Progenitor cell of endocrine pancreas (in vitro differentiated cells): ENCODE data around the gene IL21R. TPM values are rescaled to one million over a fixed set of nuclear protein-coding genes. Genes with fewer than 3 reads are reported as not detected.

Source experiments
- DNase-seq: peaks from one replicate; pipeline ENCODE4 v3.0.0; 2021; ENCODE audit warnings: low spot score; ENCODE audit not compliant: unreplicated experiment
- H3K27ac Mint-ChIP-seq: 2 replicates; pipeline ENCODE4 v1.8.0; 2021; ENCODE audit warnings: mild to moderate bottlenecking, moderate library complexity, mixed read lengths
- H3K27me3 Mint-ChIP-seq: 2 replicates; pipeline ENCODE4 v1.8.0; 2021; ENCODE audit warnings: mixed read lengths
- H3K36me3 Mint-ChIP-seq: 2 replicates; pipeline ENCODE4 v1.8.0; 2022; ENCODE audit warnings: mixed read lengths; ENCODE audit not compliant: insufficient read depth
- H3K4me1 Mint-ChIP-seq: 2 replicates; pipeline ENCODE4 v1.8.0; 2021; ENCODE audit warnings: low read depth, mixed read lengths
- H3K4me3 Mint-ChIP-seq: 2 replicates; pipeline ENCODE4 v1.8.0; 2021; ENCODE audit warnings: low read depth, mild to moderate bottlenecking, moderate library complexity, mixed read lengths
- H3K9me3 Mint-ChIP-seq: 2 replicates; pipeline ENCODE4 v1.8.0; 2021; ENCODE audit warnings: low read depth, mixed read lengths
- total RNA-seq: library from RNA; stranded (reverse); gene quantifications from 2 replicates; pipeline ENCODE4 v1.2.1, GENCODE V29; 2021
- TF ChIP-seq, protein P1 (sequence below): fragments of 200-600 bp; sonication (generic); IDR thresholded peaks from one replicate; pipeline ENCODE4 v1.5.0; 2021; ENCODE audit warnings: antibody characterized with exemption, mild to moderate bottlenecking; ENCODE audit not compliant: unreplicated experiment

The IL21R gene
- total RNA-seq, 1 donor from 2014 or later: not detected

- Mint-ChIP-seq H3K9me3 (no peaks in the 10 kb centered on the region), H3K4me3 (no peak overlapping the region), H3K27me3 (no peaks in the 10 kb centered on the region), H3K27ac (no peak overlapping the region), H3K4me1 (peaks cover 7% of the 10 kb centered on the region), H3K36me3 (peaks cover 25% of the 10 kb centered on the region)
- TF ChIP-seq, protein P1, sequence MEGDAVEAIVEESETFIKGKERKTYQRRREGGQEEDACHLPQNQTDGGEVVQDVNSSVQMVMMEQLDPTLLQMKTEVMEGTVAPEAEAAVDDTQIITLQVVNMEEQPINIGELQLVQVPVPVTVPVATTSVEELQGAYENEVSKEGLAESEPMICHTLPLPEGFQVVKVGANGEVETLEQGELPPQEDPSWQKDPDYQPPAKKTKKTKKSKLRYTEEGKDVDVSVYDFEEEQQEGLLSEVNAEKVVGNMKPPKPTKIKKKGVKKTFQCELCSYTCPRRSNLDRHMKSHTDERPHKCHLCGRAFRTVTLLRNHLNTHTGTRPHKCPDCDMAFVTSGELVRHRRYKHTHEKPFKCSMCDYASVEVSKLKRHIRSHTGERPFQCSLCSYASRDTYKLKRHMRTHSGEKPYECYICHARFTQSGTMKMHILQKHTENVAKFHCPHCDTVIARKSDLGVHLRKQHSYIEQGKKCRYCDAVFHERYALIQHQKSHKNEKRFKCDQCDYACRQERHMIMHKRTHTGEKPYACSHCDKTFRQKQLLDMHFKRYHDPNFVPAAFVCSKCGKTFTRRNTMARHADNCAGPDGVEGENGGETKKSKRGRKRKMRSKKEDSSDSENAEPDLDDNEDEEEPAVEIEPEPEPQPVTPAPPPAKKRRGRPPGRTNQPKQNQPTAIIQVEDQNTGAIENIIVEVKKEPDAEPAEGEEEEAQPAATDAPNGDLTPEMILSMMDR: no peak
- no peak for DNase-seq
These were observed 42.4 kb upstream of the IL21R start for GRCh38 chr16:27359615-27360014.

- no peaks in the 10 kb centered on the region for H3K9me3 Mint-ChIP-seq
- TF ChIP-seq, protein P1: no peak
- peaks cover 14% of the 10 kb centered on the region for H3K4me1 Mint-ChIP-seq
- H3K4me3 Mint-ChIP-seq: no peak overlapping the region
- peaks cover 16% of the 10 kb centered on the region for H3K36me3 Mint-ChIP-seq
- H3K27me3 Mint-ChIP-seq: no peaks in the 10 kb centered on the region
- no peak overlapping the region for H3K27ac Mint-ChIP-seq
- no peak for DNase-seq
These were observed 40.0 kb upstream of the IL21R start for GRCh38 chr16:27361987-27362386.

GRCh38 chr16:27362570-27363245 lies 39.3 kb upstream of the IL21R start:
- no peaks in the 10 kb centered on the region for H3K27me3 Mint-ChIP-seq
- H3K4me3 Mint-ChIP-seq: no peak overlapping the region
- no peaks in the 10 kb centered on the region for H3K9me3 Mint-ChIP-seq
- H3K27ac Mint-ChIP-seq: no peak overlapping the region
- TF ChIP-seq, protein P1: no peak
- DNase-seq: no peak
- peaks cover 14% of the 10 kb centered on the region for H3K4me1 Mint-ChIP-seq
- H3K36me3 Mint-ChIP-seq: peaks cover 16% of the 10 kb centered on the region

DNA sequence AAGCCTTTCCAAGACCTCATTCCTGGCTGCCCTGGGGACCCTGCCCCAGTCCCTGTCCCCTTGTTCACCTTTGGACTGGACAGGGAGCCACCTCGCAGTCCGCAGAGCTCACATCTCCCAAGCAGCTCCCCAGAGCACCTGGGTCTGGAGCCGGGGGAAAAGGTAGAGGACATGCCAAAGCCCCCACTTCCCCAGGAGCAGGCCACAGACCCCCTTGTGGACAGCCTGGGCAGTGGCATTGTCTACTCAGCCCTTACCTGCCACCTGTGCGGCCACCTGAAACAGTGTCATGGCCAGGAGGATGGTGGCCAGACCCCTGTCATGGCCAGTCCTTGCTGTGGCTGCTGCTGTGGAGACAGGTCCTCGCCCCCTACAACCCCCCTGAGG lies 38.7 kb upstream of the IL21R start:
- Mint-ChIP-seq H3K4me3 (no peak overlapping the region), H3K4me1 (peaks cover 14% of the 10 kb centered on the region), H3K27ac (no peak overlapping the region), H3K27me3 (no peaks in the 10 kb centered on the region), H3K36me3 (peaks cover 16% of the 10 kb centered on the region), H3K9me3 (no peaks in the 10 kb centered on the region)
- TF ChIP-seq, protein P1: no peak
- no peak for DNase-seq

GRCh38 chr16:27363797-27364196 lies 38.2 kb upstream of the IL21R start:
- Mint-ChIP-seq H3K36me3 (peaks cover 14% of the 10 kb centered on the region), H3K4me1 (peaks cover 14% of the 10 kb centered on the region), H3K4me3 (no peak overlapping the region), H3K27me3 (no peaks in the 10 kb centered on the region), H3K9me3 (no peaks in the 10 kb centered on the region), H3K27ac (no peak overlapping the region)
- no peak for DNase-seq
- TF ChIP-seq, protein P1: no peak
